ENCODE data around the gene DRGX.

DRGX gene

DNA sequence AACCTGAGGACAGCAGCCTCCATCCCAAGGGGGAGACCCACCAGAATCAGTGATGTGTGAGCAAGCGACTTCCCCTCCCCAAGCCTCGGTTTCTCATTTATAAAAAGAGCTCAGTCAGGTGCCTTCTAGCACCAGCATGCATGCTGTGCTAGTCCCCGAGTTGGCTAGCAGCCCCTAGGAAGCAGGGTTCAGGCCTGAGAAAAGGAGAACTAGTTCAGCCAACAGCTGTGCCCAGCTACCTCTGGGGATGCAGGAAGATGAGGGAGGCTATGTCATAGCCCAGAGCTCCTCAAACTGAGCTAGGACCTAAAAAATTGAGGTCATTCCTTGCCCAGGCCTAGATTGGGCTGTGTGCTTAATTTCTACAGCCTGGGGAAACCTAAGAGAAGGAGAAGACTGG lies 13.7 kb downstream of the DRGX start:
- no peak for DNase-seq (ENCODE audit: low read depth in 2 of 2)

DNA sequence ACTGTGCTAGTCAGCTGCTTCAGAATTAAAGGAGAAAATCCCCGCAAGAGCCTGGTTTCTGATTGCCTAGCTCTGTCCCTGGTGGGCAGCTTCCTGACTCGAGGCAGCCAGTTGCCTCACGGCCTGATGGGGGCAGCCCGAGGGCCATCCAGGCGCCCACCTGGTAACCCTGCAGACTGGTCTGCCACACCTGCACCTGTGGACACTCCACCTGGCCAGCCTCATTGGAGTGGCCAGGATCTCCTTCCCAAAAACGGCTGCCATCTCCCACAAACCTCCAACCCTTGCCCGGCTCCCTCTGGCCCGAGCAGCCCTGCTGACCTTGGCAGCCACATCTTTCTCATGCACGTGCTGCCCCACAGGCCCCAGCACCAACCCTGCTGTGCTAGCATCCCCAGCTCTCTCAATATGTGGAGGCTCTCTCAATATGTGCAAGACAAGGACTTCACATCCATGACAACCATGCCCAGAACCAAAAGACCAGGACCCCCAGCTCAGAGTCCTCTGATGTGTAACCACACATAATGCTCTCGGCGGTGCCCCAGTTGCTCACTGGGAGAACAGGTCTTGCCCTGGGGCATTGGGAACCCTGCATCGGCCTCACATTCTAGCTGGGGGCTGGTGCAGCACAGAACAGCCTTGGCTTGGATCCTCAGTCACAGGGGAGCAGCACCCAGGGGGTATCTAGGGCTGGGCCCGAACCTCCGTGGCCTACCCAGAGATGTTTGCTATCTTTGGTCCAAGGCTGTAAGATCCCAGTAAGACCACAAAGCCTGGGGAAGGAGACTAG lies 14.6 kb downstream of the DRGX start:
- DNase-seq (ENCODE audit: low read depth in 2 of 2), result no peak

- DNase-seq (ENCODE audit: low read depth in 2 of 2), result no peak
These were observed 16.1 kb downstream of the DRGX start for GRCh38 chr10:49379596-49380410.

- no peak for DNase-seq (ENCODE audit: low read depth in 2 of 2)
These were observed 18.6 kb downstream of the DRGX start for GRCh38 chr10:49377256-49377655.

DNA sequence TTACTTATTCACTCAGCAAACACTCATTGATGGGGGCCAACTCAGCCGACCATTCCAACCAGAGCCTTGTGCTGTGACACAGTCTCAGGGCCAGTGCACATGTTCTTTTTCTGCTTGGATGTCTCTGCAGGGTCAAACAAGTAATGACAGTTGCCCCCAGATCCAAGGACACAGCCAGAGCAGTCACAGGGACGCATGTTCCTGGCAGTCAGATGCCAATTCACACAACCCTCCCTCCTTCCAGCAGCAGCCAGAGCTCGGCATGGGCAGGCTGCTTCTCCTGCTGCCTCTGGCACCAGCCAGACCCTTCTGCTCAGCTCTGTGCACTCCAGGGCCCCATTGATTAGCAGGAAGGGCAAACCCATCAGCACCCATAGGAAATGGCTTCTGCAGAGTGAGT lies 20.3 kb downstream of the DRGX start:
- DNase-seq (ENCODE audit: low read depth in 2 of 2), result no peak

GRCh38 chr10:49374740-49375139 lies 21.1 kb downstream of the DRGX start:
- no peak for DNase-seq (ENCODE audit: low read depth in 2 of 2)

DNA sequence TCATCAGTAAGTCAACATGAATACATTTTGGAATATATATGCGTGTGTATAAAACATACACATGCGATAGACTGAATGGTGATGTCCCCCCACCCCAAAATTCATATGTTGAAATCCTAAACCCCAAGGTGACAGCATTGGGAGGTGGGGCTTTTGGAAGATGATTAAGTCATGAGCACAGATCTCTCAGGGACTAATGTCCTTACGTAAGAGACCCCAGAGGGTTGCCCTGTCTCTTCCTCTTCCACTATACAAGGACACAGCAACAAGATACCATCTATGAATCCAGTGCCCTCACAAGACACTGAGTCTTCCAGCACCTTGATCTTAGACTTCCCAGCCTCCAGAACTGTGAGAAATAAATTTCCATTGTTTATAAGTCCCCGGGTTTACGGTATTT lies 22.5 kb downstream of the DRGX start:
- DNase-seq (ENCODE audit: low read depth in 2 of 2), result no peak

- no peak for DNase-seq (ENCODE audit: low read depth in 2 of 2)
These were observed 23.9 kb downstream of the DRGX start for GRCh38 chr10:49371967-49372366.

- no peak for DNase-seq (ENCODE audit: low read depth in 2 of 2)
These were observed 25.4 kb downstream of the DRGX start for GRCh38 chr10:49370326-49371100.

DNA sequence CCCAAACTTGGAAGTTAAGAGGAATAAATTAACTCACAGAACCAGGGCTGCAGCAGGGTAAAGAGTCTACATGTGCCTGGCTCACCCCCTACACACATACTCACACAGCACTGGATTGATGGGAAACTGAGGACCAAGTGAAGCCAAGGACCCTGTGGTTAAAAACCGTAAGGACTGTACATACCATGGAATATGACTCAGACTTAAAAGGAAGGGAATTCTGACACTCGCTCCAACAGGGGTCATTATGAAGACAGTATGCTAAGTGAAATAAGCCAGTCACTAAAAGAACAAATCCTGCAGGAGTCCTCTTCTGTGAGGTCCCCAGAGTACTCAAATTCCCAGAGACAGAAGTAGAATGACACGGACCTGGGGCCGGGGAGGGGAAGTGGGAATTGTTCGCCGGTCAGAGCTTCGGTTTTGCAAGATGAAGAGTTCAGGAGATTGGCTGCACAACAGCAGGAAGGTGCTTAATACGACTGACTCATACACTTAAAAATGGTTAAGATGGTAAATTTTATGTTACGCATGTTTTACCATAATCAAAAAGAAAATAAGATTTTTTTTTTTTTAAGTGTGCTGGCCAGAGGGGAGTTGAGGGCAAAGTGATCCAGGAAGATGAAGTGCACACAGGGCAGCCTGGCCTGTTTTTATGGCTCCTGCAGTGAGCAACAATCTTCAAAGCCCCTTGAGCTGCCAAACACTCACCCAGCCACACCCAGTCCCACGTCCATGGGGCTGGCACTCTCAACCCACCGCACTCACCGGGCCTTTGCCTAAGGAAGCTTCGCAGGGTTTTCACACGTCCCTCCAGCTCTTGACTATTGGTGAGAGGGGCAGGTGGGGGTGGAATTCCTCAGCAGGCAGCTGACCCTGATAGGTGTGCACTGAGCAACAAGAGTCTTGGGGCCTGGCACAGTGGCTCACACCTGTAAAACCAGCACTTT lies 26.4 kb downstream of the DRGX start:
- no peak for DNase-seq (ENCODE audit: low read depth in 2 of 2)

GRCh38 chr10:49368256-49368655 lies 27.6 kb downstream of the DRGX start:
- no peak for DNase-seq (ENCODE audit: low read depth in 2 of 2)

GRCh38 chr10:49367600-49367999 lies 28.3 kb downstream of the DRGX start:
- DNase-seq (ENCODE audit: low read depth in 2 of 2), result no peak

DNA sequence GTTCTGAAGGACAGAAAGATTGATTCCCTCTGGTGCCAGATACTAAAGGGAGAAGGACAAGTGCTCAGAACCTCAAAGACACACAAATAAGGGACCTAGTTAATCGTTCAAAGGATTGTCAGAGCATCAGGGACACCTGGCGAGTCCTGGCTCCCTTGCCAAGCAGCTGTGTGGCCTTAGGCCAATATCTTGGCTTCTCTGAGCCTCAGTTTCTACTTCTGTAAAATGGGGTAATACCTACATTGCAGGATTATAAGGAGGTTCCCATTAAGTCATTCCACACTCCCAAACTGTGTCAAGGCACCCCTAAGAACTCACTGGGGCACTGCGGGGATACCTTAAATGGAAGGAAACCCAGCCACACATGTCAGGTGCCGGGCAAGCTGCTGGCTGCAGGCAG lies 29.4 kb downstream of the DRGX start:
- DNase-seq (ENCODE audit: low read depth in 2 of 2), result no peak

DNA sequence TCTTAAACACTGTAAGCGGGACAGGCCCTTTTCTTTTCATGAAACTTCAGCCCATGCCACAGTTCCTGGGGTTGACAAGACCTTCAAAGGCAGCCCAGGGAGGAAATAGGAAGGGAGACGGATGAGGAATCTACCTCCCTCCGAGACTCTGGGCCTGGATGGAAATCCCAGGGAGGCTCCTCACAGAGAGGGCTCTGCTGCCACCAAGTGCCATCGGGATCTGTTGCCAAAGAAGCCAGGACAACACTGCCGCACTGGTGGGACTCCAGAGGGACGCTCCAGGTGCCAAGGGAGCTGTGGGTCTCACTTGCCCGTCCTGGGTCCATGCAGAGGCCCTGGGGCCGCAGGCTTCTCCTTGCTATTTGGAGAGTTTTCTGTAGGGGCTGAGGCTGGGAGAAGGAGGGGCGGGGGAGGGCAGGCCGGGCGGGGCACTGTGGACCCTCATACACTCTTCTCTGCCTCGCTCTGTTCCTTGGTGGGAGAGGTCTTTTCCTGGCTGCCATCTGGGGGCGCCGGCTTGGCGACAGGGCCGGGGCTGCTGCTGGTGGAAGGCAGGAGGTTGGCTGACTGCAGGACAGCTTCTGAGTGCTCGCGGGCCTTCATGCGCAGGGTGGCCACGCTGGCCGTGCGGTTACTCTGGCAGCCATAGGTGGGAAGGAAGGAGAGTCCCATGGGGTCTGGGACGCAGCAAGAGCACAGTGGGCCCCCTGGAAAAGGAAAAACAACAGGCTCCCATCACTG lies 30.0 kb downstream of the DRGX start:
- no peak for DNase-seq (ENCODE audit: low read depth in 2 of 2)

DNA sequence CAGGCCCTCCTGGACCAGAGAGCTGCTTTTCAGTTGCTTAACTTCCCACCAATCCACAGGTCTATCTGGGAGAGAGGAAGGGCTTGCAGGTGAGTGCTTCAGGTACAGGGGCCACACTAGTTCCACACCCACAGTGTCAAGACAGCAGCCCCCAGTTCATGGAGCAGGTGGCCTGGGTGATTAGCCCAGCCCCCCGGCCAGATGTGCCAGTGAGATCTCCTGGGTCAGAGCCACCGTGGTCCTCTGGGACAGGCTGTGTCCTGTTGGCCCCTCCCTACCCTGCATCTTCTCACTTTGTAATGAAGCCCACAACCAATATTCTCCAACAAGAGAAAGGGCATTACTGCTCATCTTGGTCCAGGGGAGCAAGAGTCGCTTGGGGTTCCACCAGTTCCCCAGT lies 30.6 kb downstream of the DRGX start:
- no peak for DNase-seq (ENCODE audit: low read depth in 2 of 2)

- no peak for DNase-seq (ENCODE audit: low read depth in 2 of 2)
These were observed 31.1 kb downstream of the DRGX start for GRCh38 chr10:49364747-49365146.

GRCh38 chr10:49364051-49364450 lies 31.8 kb downstream of the DRGX start:
- DNase-seq (ENCODE audit: low read depth in 2 of 2), result no peak

DNA sequence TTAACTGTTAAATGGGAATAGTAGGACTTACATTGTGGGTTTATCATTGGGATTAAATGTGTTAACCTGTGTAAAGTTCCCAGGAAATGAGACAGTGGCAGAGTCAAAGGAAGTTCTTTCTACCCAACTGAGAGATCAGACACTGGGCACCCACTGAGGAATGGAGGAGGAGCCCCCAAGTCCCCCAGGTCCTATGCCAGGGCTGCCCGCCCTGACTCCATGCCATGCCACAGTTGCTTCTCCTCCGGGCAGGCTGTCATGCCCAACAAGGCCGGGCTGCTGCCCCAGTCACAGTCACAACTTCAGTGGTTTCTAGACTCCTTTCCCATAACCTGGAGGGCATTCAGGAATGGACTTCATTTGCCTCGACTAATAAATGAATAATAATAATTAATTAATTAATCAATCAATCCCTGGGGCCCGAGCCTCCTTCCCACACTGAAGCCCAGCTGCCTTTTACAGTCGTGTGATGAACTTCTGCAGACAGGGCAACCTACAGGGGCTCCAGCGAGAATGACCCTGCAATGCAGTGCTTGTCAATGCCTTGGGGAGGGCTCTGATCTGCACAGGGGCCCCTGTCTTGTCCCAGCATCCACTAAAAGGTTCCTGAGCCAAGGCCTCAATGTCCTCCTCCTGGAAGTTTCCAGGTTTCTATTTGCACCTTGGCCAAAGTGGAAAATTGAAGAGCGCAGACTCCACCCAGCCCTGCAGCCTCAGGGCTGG lies 32.4 kb downstream of the DRGX start:
- DNase-seq (ENCODE audit: low read depth in 2 of 2), result no peak

GRCh38 chr10:49362596-49363260 lies 33.2 kb downstream of the DRGX start:
- no peak for DNase-seq (ENCODE audit: low read depth in 2 of 2)
